B cell (primary cell): ENCODE measurements around the gene NME3. TPM values are rescaled to one million over a fixed set of nuclear protein-coding genes. Genes with fewer than 3 reads are reported as not detected.

ENCODE experiments used
- ATAC-seq: fragments of 200-7000 bp; cut with Tn5 transposase; one replicate; pipeline ENCODE4 v1.10.0; 2021; ENCODE audit warnings: low read depth, mild to moderate bottlenecking, moderate number of reproducible peaks, moderate library complexity
- CTCF ChIA-PET: fragments of 350-600 bp; sonication (Branson Sonifier 250); formaldehyde crosslinking; loops from one replicate; lab custom pipeline; 2021; ENCODE audit warnings: antibody characterized with exemption, inconsistent platforms; lab: Charles Lee
- POLR2A ChIA-PET: fragments of 350-600 bp; sonication (Branson Sonifier 250); formaldehyde crosslinking; loops from one replicate; lab custom pipeline; 2021; ENCODE audit warnings: antibody characterized with exemption; lab: Charles Lee
- DNase-seq: peaks from one replicate; pipeline ENCODE4 v3.0.0; 2013
- H2AFZ ChIP-seq: 2 replicates; pipeline ENCODE4 v1.6.1; 2012; ENCODE audit warnings: mild to moderate bottlenecking, low read depth, low read length; ENCODE audit not compliant: insufficient read depth, poor library complexity, severe bottlenecking
- H3K27ac ChIP-seq, 2 donors: 1 replicate in 1 of 2; 2 replicates in 1 of 2; pipeline ENCODE4 v1.5.1; 2012 to 2013; ENCODE audit warnings: low read length in 2 of 2, mild to moderate bottlenecking in 2 of 2, moderate library complexity in 1 of 2
- H3K27me3 ChIP-seq, 4 experiments: fragments of 200-600 bp in 1 of 4; sonication (generic) in 1 of 4; replicated peaks in 1 of 4; 1 replicate in 2 of 4; 2 replicates in 2 of 4; pipeline versions ENCODE4 v1.6.1 to v1.7.0; 2013 to 2016; ENCODE audit warnings: low read length in 3 of 4, mild to moderate bottlenecking in 2 of 4, mixed read lengths in 1 of 4, moderate library complexity in 1 of 4; ENCODE audit not compliant: insufficient read depth in 4 of 4, control insufficient read depth in 3 of 4; ENCODE audit errors: control extremely low read depth in 1 of 4
- H3K36me3 ChIP-seq, 2 experiments: replicated peaks in 1 of 2; 1 replicate in 1 of 2; 2 replicates in 1 of 2; pipeline versions ENCODE4 v1.6.1 to v1.7.1; 2013; ENCODE audit warnings: low read length in 1 of 2; ENCODE audit not compliant: insufficient read depth in 2 of 2, control insufficient read depth in 1 of 2; ENCODE audit errors: control extremely low read depth in 1 of 2, extremely low read depth in 1 of 2
- H3K4me1 ChIP-seq, 2 donors: fragments of 200-600 bp in 1 of 2; sonication (generic) in 1 of 2; 1 replicate in 1 of 2; 2 replicates in 1 of 2; pipeline versions ENCODE4 v1.5.1 to v1.6.1; 2013 to 2017; ENCODE audit warnings: low read length in 2 of 2; ENCODE audit not compliant: control insufficient read depth in 2 of 2, insufficient read depth in 2 of 2
- H3K4me2 ChIP-seq: replicated peaks from 2 replicates; pipeline ENCODE3; 2012; ENCODE audit warnings: mild to moderate bottlenecking, low read depth, low read length; ENCODE audit not compliant: poor library complexity, severe bottlenecking
- H3K4me3 ChIP-seq, 5 experiments: fragments of 200-600 bp in 1 of 5; sonication (generic) in 1 of 5; 1 replicate in 3 of 5; 2 replicates in 2 of 5; pipeline versions ENCODE4 v1.5.1 to v1.7.0; 2011 to 2016; ENCODE audit warnings: low read length in 4 of 5, mild to moderate bottlenecking in 4 of 5, low read depth in 2 of 5, control low read depth in 1 of 5, moderate library complexity in 1 of 5; ENCODE audit not compliant: insufficient read depth in 1 of 5; ENCODE audit errors: control extremely low read depth in 1 of 5, extremely low read depth in 1 of 5
- H3K79me2 ChIP-seq: fragments of 200-600 bp; sonication (generic); one replicate; pipeline ENCODE4 v1.6.0; 2016; ENCODE audit warnings: low read length; ENCODE audit not compliant: control insufficient read depth, insufficient read depth
- H3K9ac ChIP-seq: fragments of 200-600 bp; sonication (generic); 2 replicates; pipeline ENCODE4 v1.6.1; 2017; ENCODE audit warnings: mild to moderate bottlenecking, low read length, moderate library complexity
- H3K9me3 ChIP-seq, 3 donors: one replicate each; pipeline versions ENCODE4 v1.6.1 to v1.7.1; 2013; ENCODE audit warnings: low read length in 2 of 3; ENCODE audit not compliant: control insufficient read depth in 2 of 3, insufficient read depth in 1 of 3; ENCODE audit errors: control extremely low read depth in 1 of 3
- H4K20me1 ChIP-seq: 2 replicates; pipeline ENCODE4 v1.6.0; 2012; ENCODE audit warnings: mild to moderate bottlenecking, low read length; ENCODE audit not compliant: insufficient read depth, control insufficient read depth, poor library complexity, severe bottlenecking
- H3K27ac Mint-ChIP-seq: one replicate; pipeline ENCODE4 v1.8.0; 2021; ENCODE audit warnings: mixed read lengths
- H3K27me3 Mint-ChIP-seq: one replicate; pipeline ENCODE4 v1.8.0; 2021; ENCODE audit warnings: mixed read lengths
- H3K4me1 Mint-ChIP-seq: one replicate; pipeline ENCODE4 v1.8.0; 2021; ENCODE audit warnings: mixed read lengths
- H3K4me3 Mint-ChIP-seq: one replicate; pipeline ENCODE4 v1.8.0; 2021; ENCODE audit warnings: mixed read lengths
- H3K9me3 Mint-ChIP-seq: one replicate; pipeline ENCODE4 v1.8.0; 2022; ENCODE audit warnings: mixed read lengths; ENCODE audit not compliant: insufficient read depth
- EZH2 ChIP-seq: IDR thresholded peaks from 2 replicates; pipeline ENCODE4 v1.6.1; 2012; ENCODE audit warnings: borderline replicate concordance, low read depth, mild to moderate bottlenecking, moderate library complexity, low read length; ENCODE audit not compliant: insufficient read depth, poor library complexity, severe bottlenecking
- WGBS: methylation state at CpG from one replicate; pipeline ENCODE4 v1.1.5; 2013; ENCODE audit warnings: missing lambda C conversion rate; ENCODE audit not compliant: insufficient coverage; 5-methylcytosine and 5-hydroxymethylcytosine counted together
- intact Hi-C: fragments of 100-400 bp; cut with micrococcal nuclease; formaldehyde crosslinking; loops from one replicate; pipeline ENCODE4 v1.10.0; 2022
- polyA plus RNA-seq: library from polyadenylated mRNA; depleted of rRNA; stranded (reverse); fragments of >200 nt; gene quantifications from 2 replicates; pipeline ENCODE4 v1.2.3, GENCODE V29; 2012
- total RNA-seq, 2 donors: library from RNA; stranded (reverse); fragments of 120-200 nt in 1 of 2; gene quantifications; 1 replicate in 1 of 2; 2 replicates in 1 of 2; pipeline versions ENCODE4 v1.2.3 to v1.2.4, GENCODE V29; 2013 to 2022
- TF ChIP-seq, protein P1 (sequence below): fragments of 200-600 bp; IDR thresholded peaks from one replicate; pipeline ENCODE4 v1.8.0; 2022; ENCODE audit warnings: antibody characterized with exemption, mild to moderate bottlenecking

The NME3 gene
- total and polyA plus RNA-seq, 2 donors (not counting 1 experiment from before 2014, with no cell fraction given): 63.2 to 150 TPM

GRCh38 chr16:1820096-1820945, 49.0 kb upstream of the NME3 start:
- 95% methylated on average over 21 of the region's 25 CpGs for WGBS
- Histone ChIP-seq H3K4me2 (no peak overlapping the region), H3K79me2 (peaks cover 44% of the 10 kb centered on the region), H3K9me3 (no peaks in the 10 kb centered on the region), H3K4me3 (no peak overlapping the region), H3K36me3 (peaks cover 0 to 49% of the 10 kb centered on the region in 2 experiments), H4K20me1 (peaks cover 53% of the 10 kb centered on the region), H3K4me1 (peaks cover 2 to 3% of the 10 kb centered on the region in 2 donors), H3K27ac (no peak overlapping the region), H2AFZ (no peak overlapping the region), H3K27me3 (no peaks in the 10 kb centered on the region), H3K9ac (no peak overlapping the region)
- POLR2A ChIA-PET: no interaction called here
- peaks cover 11% of the 10 kb centered on the region for H3K4me1 Mint-ChIP-seq
- no peak for ATAC-seq
- no peak overlapping the region for H3K4me3 Mint-ChIP-seq
- TF ChIP-seq, protein P1, sequence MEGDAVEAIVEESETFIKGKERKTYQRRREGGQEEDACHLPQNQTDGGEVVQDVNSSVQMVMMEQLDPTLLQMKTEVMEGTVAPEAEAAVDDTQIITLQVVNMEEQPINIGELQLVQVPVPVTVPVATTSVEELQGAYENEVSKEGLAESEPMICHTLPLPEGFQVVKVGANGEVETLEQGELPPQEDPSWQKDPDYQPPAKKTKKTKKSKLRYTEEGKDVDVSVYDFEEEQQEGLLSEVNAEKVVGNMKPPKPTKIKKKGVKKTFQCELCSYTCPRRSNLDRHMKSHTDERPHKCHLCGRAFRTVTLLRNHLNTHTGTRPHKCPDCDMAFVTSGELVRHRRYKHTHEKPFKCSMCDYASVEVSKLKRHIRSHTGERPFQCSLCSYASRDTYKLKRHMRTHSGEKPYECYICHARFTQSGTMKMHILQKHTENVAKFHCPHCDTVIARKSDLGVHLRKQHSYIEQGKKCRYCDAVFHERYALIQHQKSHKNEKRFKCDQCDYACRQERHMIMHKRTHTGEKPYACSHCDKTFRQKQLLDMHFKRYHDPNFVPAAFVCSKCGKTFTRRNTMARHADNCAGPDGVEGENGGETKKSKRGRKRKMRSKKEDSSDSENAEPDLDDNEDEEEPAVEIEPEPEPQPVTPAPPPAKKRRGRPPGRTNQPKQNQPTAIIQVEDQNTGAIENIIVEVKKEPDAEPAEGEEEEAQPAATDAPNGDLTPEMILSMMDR: no peak
- no peak for TF ChIP-seq EZH2
- intact Hi-C loops: no loop called here
- no peak for DNase-seq
- CTCF ChIA-PET: no interaction called here
- H3K27ac Mint-ChIP-seq: no peak overlapping the region
- no peaks in the 10 kb centered on the region for H3K27me3 Mint-ChIP-seq
- H3K9me3 Mint-ChIP-seq: no peaks in the 10 kb centered on the region

DNA sequence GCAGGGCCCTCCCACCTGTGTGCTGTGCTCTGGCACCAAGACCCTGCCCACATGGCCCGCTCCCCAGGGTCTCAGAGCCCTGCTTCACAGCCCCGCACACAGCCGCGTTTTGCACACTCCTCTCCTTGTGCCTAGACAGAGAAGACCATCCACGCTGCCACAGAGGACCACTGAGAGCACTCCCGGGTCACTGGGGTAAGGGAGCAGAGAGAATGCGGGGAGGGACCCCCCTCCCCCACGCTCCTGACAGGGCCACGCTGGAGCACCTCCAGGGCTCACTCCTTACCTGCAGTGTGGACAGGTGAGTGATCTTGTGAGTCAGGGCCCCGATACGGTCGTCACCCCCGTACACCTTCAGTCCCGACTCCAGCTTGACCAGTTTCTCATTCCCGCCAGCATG, 48.3 kb upstream of the NME3 start:
- no peak for TF ChIP-seq EZH2
- TF ChIP-seq, protein P1: no peak
- no peak overlapping the region for H3K9ac ChIP-seq
- DNase-seq: no peak
- H4K20me1 ChIP-seq: peaks cover 47% of the 10 kb centered on the region
- intact Hi-C loops: no loop called here
- 98% methylated on average over 10 of the region's 15 CpGs for WGBS
- no peak overlapping the region for H2AFZ ChIP-seq
- no peaks in the 10 kb centered on the region for H3K9me3 ChIP-seq
- H3K27ac ChIP-seq: no peak overlapping the region
- Mint-ChIP-seq H3K27me3 (no peaks in the 10 kb centered on the region), H3K27ac (no peak overlapping the region), H3K9me3 (no peaks in the 10 kb centered on the region), H3K4me3 (no peak overlapping the region), H3K4me1 (peaks cover 9% of the 10 kb centered on the region)
- CTCF ChIA-PET: no interaction called here
- H3K27me3 ChIP-seq: no peaks in the 10 kb centered on the region
- H3K4me1 ChIP-seq: no peaks in the 10 kb centered on the region
- no peak overlapping the region for H3K4me2 ChIP-seq
- peaks cover 38% of the 10 kb centered on the region for H3K79me2 ChIP-seq
- H3K4me3 ChIP-seq: no peak overlapping the region
- ATAC-seq: no peak
- H3K36me3 ChIP-seq: peaks cover 2 to 54% of the 10 kb centered on the region in 2 experiments
- POLR2A ChIA-PET: no interaction called here
